Colonic mucosa (tissue), 4 donors: ENCODE results near the gene FAM227A. TPM values are rescaled to one million over a fixed set of nuclear protein-coding genes. Genes with fewer than 3 reads are reported as not detected.
"Not testable (repeated sequence)": the region's sequence is repeated elsewhere in the genome, so short reads cannot be mapped to it uniquely, and the experiment has no call there.

Source experiments
- DNase-seq: peaks from one replicate; pipeline ENCODE4 v3.0.0-alpha.2; 2020
- H3K27ac ChIP-seq: fragments of 200-600 bp; one replicate; pipeline ENCODE4 v1.8.0; 2021
- H3K27me3 ChIP-seq: fragments of 200-600 bp; one replicate; pipeline ENCODE4 v1.8.0; 2021
- H3K36me3 ChIP-seq: fragments of 200-600 bp; one replicate; pipeline ENCODE4 v1.8.0; 2021
- H3K4me1 ChIP-seq: fragments of 200-600 bp; one replicate; pipeline ENCODE4 v1.8.0; 2021; ENCODE audit warnings: mild to moderate bottlenecking
- H3K4me3 ChIP-seq: fragments of 200-600 bp; one replicate; pipeline ENCODE4 v1.8.0; 2021
- H3K9ac ChIP-seq, 2 donors: one replicate each; pipeline ENCODE4 v1.7.0; 2013; ENCODE audit warnings: control low read depth in 2 of 2, low read depth in 2 of 2, low read length in 2 of 2
- H3K9me3 ChIP-seq: fragments of 200-600 bp; one replicate; pipeline ENCODE4 v1.8.0; 2021
- CTCF ChIP-seq: fragments of 200-600 bp; IDR thresholded peaks from one replicate; pipeline ENCODE4 v1.8.0; 2022; ENCODE audit warnings: antibody characterized with exemption, mild to moderate bottlenecking
- intact Hi-C: fragments of 100-400 bp; cut with DNase I; formaldehyde crosslinking; loops from one replicate; pipeline ENCODE4 v1.14.1; 2022
- total RNA-seq, 2 donors: library from RNA; stranded (reverse); fragmentation: NEBNext Ultra II Directional in 1 of 2; extraction: Animal tissue kit (Norgen Biotek cat#: 25700) in 1 of 2; gene quantifications; one replicate each; pipeline ENCODE4 v1.2.1, GENCODE V29; 2021
- donor health status: healthy.
- donor health status: DM: no; HTN: no; CAD: no.
- donor health status: DM: no; HTN: no; CAD: no.

The FAM227A gene
- total RNA-seq, 2 donors from 2014 or later: 0.21 to 2.0 TPM

GRCh38 chr22:38655519-38656255 is 505 bp downstream of the FAM227A start:
- no peak for DNase-seq
- Histone ChIP-seq H3K4me3 (peak overlapping the region; percentile 94), H3K36me3 (peaks cover 2% of the 10 kb centered on the region), H3K27me3 (no peaks in the 10 kb centered on the region), H3K9ac (peak overlapping the region; percentile 86 to 92), H3K27ac (peak overlapping the region; percentile 81), H3K4me1 (peaks cover 5% of the 10 kb centered on the region), H3K9me3 (no peaks in the 10 kb centered on the region)
- intact Hi-C loops: no loop called here
- TF ChIP-seq CTCF: no peak

- Histone ChIP-seq H3K4me3 (no peak overlapping the region), H3K27me3 (no peaks in the 10 kb centered on the region), H3K9ac (no peak overlapping the region), H3K9me3 (no peaks in the 10 kb centered on the region), H3K4me1 (peaks cover 5% of the 10 kb centered on the region), H3K36me3 (no peaks in the 10 kb centered on the region), H3K27ac (no peak overlapping the region)
- no peak for TF ChIP-seq CTCF
- intact Hi-C loops: no loop called here
- no peak for DNase-seq
Observed at GRCh38 chr22:38653741-38654140, 2.5 kb downstream of the FAM227A start.

- Histone ChIP-seq H3K4me1 (peaks cover 5% of the 10 kb centered on the region), H3K9ac (no peak overlapping the region), H3K36me3 (no peaks in the 10 kb centered on the region), H3K4me3 (no peak overlapping the region), H3K9me3 (no peaks in the 10 kb centered on the region), H3K27ac (peak overlapping the region; percentile 33), H3K27me3 (no peaks in the 10 kb centered on the region)
- TF ChIP-seq CTCF: no peak
- intact Hi-C loops: no loop called here
- DNase-seq: peak; percentile 35
Observed at GRCh38 chr22:38652859-38653258, 3.3 kb downstream of the FAM227A start.

GRCh38 chr22:38649841-38650522 is 6.2 kb downstream of the FAM227A start:
- no peak for TF ChIP-seq CTCF
- no peaks in the 10 kb centered on the region for H3K27me3 ChIP-seq
- no peaks in the 10 kb centered on the region for H3K4me1 ChIP-seq
- intact Hi-C loops: no loop called here
- H3K27ac ChIP-seq: no peak overlapping the region
- no peaks in the 10 kb centered on the region for H3K36me3 ChIP-seq
- H3K9me3 ChIP-seq: no peaks in the 10 kb centered on the region
- H3K9ac ChIP-seq: no peak overlapping the region
- DNase-seq: no peak
- no peak overlapping the region for H3K4me3 ChIP-seq

GRCh38 chr22:38645430-38645829 is 10.8 kb downstream of the FAM227A start:
- Histone ChIP-seq H3K4me3 (no peak overlapping the region), H3K27me3 (no peaks in the 10 kb centered on the region), H3K9ac (no peak overlapping the region), H3K9me3 (no peaks in the 10 kb centered on the region), H3K27ac (no peak overlapping the region), H3K36me3 (no peaks in the 10 kb centered on the region), H3K4me1 (no peaks in the 10 kb centered on the region)
- intact Hi-C loops: no loop called here
- no peak for TF ChIP-seq CTCF
- no peak for DNase-seq

- H3K9ac ChIP-seq, H3K36me3 ChIP-seq, H3K27ac ChIP-seq, DNase-seq, H3K4me3 ChIP-seq, H3K4me1 ChIP-seq, H3K27me3 ChIP-seq, intact Hi-C loops, H3K9me3 ChIP-seq: not testable (repeated sequence)
Observed at GRCh38 chr22:38644245-38644644, 11.9 kb downstream of the FAM227A start.
